OCI-LY7 (cell line): Measurements from ENCODE around the gene KLK13. TPM values are rescaled to one million over a fixed set of nuclear protein-coding genes. Genes with fewer than 3 reads are reported as not detected.

Experiments
- BruUV-seq: library from RNA; stranded (reverse); fragments of 400-500 nt; replicated peaks from 2 replicates; lab custom pipeline; 2021; lab: Mats Ljungman, UMichigan
- CTCF ChIA-PET: fragments of 300-600 bp; sonication (Branson Sonifier 250); formaldehyde crosslinking; loops from one replicate; lab custom pipeline; 2022; ENCODE audit warnings: antibody characterized with exemption; ENCODE audit not compliant: unreplicated experiment; lab: Charles Lee
- POLR2A ChIA-PET: fragments of 300-600 bp; sonication (Branson Sonifier 250); formaldehyde crosslinking; loops from one replicate; lab custom pipeline; 2022; ENCODE audit warnings: antibody characterized with exemption; lab: Charles Lee
- DNase-seq: peaks from one replicate; pipeline ENCODE4 v3.0.0-alpha.2; 2015; ENCODE audit warnings: low spot score
- H2AFZ ChIP-seq: fragments of 200-600 bp; sonication (generic), shearing (Covaris generic); 2 replicates; pipeline ENCODE4 v1.6.1; 2014; ENCODE audit warnings: mild to moderate bottlenecking, antibody characterized with exemption, low read length, moderate library complexity
- H3K27ac ChIP-seq: fragments of 200-600 bp; sonication (generic); 2 replicates; pipeline ENCODE4 v1.5.1; 2014; ENCODE audit warnings: mixed run types, low read depth, mild to moderate bottlenecking, moderate library complexity, low read length, inconsistent platforms; ENCODE audit not compliant: poor library complexity, severe bottlenecking
- H3K36me3 ChIP-seq: fragments of 200-600 bp; sonication (generic); 2 replicates; pipeline ENCODE4 v1.6.1; 2014; ENCODE audit warnings: mild to moderate bottlenecking, antibody characterized with exemption, low read length, moderate library complexity, mixed read lengths; ENCODE audit not compliant: insufficient read depth
- H3K4me1 ChIP-seq: fragments of 200-600 bp; sonication (generic); 2 replicates; pipeline ENCODE4 v1.5.1; 2014; ENCODE audit warnings: mild to moderate bottlenecking, low read length; ENCODE audit not compliant: insufficient read depth, poor library complexity, severe bottlenecking
- H3K4me2 ChIP-seq: fragments of 200-600 bp; sonication (generic); 2 replicates; pipeline ENCODE4 v1.6.1; 2014; ENCODE audit warnings: mild to moderate bottlenecking, low read length
- H3K4me3 ChIP-seq: fragments of 200-600 bp; sonication (generic); 2 replicates; pipeline ENCODE4 v1.5.1; 2014; ENCODE audit warnings: mild to moderate bottlenecking, low read depth, low read length; ENCODE audit not compliant: poor library complexity, severe bottlenecking
- H3K79me2 ChIP-seq: fragments of 200-600 bp; sonication (generic); 2 replicates; pipeline ENCODE4 v1.6.1; 2016; ENCODE audit warnings: low read depth, mild to moderate bottlenecking, low read length, moderate library complexity, mixed read lengths; ENCODE audit not compliant: insufficient read depth
- H3K9me2 ChIP-seq: fragments of 200-600 bp; sonication (generic); 2 replicates; pipeline ENCODE4 v1.6.1; 2016; ENCODE audit warnings: mild to moderate bottlenecking, low read length, mixed read lengths; ENCODE audit not compliant: insufficient read depth
- H3K9me3 ChIP-seq: fragments of 200-600 bp; sonication (generic); 2 replicates; pipeline ENCODE4 v1.6.1; 2014; ENCODE audit warnings: mild to moderate bottlenecking, mixed run types, low read length, mixed read lengths
- H4K20me1 ChIP-seq: fragments of 200-600 bp; sonication (generic); 2 replicates; pipeline ENCODE4 v1.6.1; 2014; ENCODE audit warnings: mild to moderate bottlenecking, antibody characterized with exemption, low read length, moderate library complexity, mixed read lengths; ENCODE audit not compliant: insufficient read depth
- CTCF ChIP-seq: fragments of 200-600 bp; sonication (generic); conservative IDR thresholded peaks from 2 replicates; pipeline ENCODE4 v1.5.1; 2014; ENCODE audit warnings: mild to moderate bottlenecking, antibody characterized with exemption, low read length, moderate library complexity, mixed read lengths
- EZH2phosphoT487 ChIP-seq: fragments of 200-600 bp; sonication (generic); IDR thresholded peaks from 2 replicates; pipeline ENCODE4 v1.6.1; 2018; ENCODE audit warnings: low read depth, borderline replicate concordance, mild to moderate bottlenecking, mixed run types, antibody characterized with exemption, low read length, moderate library complexity, mixed read lengths
- intact Hi-C: fragments of 100-400 bp; cut with micrococcal nuclease; formaldehyde crosslinking; loops from one replicate; pipeline ENCODE4 v1.10.0; 2022; ENCODE audit not compliant: unreplicated experiment
- total RNA-seq, 2 experiments: library from RNA; depleted of rRNA in 1 of 2; stranded (reverse); fragments of >200 nt in 1 of 2; shearing (Covaris generic) in 1 of 2; gene quantifications; 2 replicates each; pipeline ENCODE4 v1.2.3, GENCODE V29; 2014 to 2022

Gene KLK13
- total RNA-seq, 2 experiments from 2014 or later: not detected

GRCh38 chr19:51075998-51076397 is 11.1 kb upstream of the KLK13 start:
- no peaks in the 10 kb centered on the region for H4K20me1 ChIP-seq
- 0 out of 2 replicates have a peak, but pooled peaks cover 13% of the 10 kb centered on the region for H3K9me3 ChIP-seq
- ChIA-PET POLR2A (no interaction called here), CTCF (no interaction called here)
- intact Hi-C loops: no loop called here
- H3K79me2 ChIP-seq: no peaks in the 10 kb centered on the region
- H3K36me3 ChIP-seq: no peaks in the 10 kb centered on the region
- H3K9me2 ChIP-seq: no peaks in the 10 kb centered on the region
- no peak overlapping the region for H3K4me3 ChIP-seq
- no peak overlapping the region for H2AFZ ChIP-seq
- no peak for DNase-seq
- BruUV-seq: no TSS peak
- no peak overlapping the region for H3K4me2 ChIP-seq
- H3K4me1 ChIP-seq: no peaks in the 10 kb centered on the region
- TF ChIP-seq EZH2phosphoT487 (no peak), CTCF (no peak)
- H3K27ac ChIP-seq: no peak overlapping the region

GRCh38 chr19:51071095-51071405 is 6.2 kb upstream of the KLK13 start:
- TF ChIP-seq CTCF (no peak), EZH2phosphoT487 (no peak)

GRCh38 chr19:51070334-51071094 is 5.6 kb upstream of the KLK13 start:
- POLR2A ChIA-PET: no interaction called here
- intact Hi-C loops: no loop called here
- H3K9me3 ChIP-seq: 0 out of 2 replicates have a peak, but pooled peaks cover 13% of the 10 kb centered on the region
- no peak overlapping the region for H3K27ac ChIP-seq
- H3K4me2 ChIP-seq: no peak overlapping the region
- H3K9me2 ChIP-seq: no peaks in the 10 kb centered on the region
- no peaks in the 10 kb centered on the region for H4K20me1 ChIP-seq
- H3K4me3 ChIP-seq: no peak overlapping the region
- no peaks in the 10 kb centered on the region for H3K4me1 ChIP-seq
- no peaks in the 10 kb centered on the region for H3K79me2 ChIP-seq
- CTCF ChIA-PET: no interaction called here
- TF ChIP-seq CTCF: no peak
- TF ChIP-seq EZH2phosphoT487: no peak
- DNase-seq: no peak
- H3K36me3 ChIP-seq: no peaks in the 10 kb centered on the region
- BruUV-seq: no TSS peak
- no peak overlapping the region for H2AFZ ChIP-seq

More at GRCh38 chr19:51071095-51071405, 6.2 kb upstream of the KLK13 start:
- no peaks in the 10 kb centered on the region for H4K20me1 ChIP-seq
- no peak for DNase-seq
- H3K4me1 ChIP-seq: no peaks in the 10 kb centered on the region
- no peak overlapping the region for H2AFZ ChIP-seq
- ChIA-PET CTCF (no interaction called here), POLR2A (no interaction called here)
- H3K36me3 ChIP-seq: no peaks in the 10 kb centered on the region
- H3K4me2 ChIP-seq: no peak overlapping the region
- BruUV-seq: no TSS peak
- no peaks in the 10 kb centered on the region for H3K79me2 ChIP-seq
- H3K27ac ChIP-seq: no peak overlapping the region
- H3K9me2 ChIP-seq: no peaks in the 10 kb centered on the region
- no peak overlapping the region for H3K4me3 ChIP-seq
- H3K9me3 ChIP-seq: 0 out of 2 replicates have a peak, but pooled peaks cover 13% of the 10 kb centered on the region
- intact Hi-C loops: no loop called here
